A549 (cell line): Measurements from ENCODE around the gene PTPRN2. TPM values are rescaled to one million over a fixed set of nuclear protein-coding genes. Genes with fewer than 3 reads are reported as not detected.

Source experiments
- ATAC-seq, 2 experiments: fragments of 200-7000 bp in 1 of 2; fragments of >200 bp in 1 of 2; cut with Nextera tagmentation in 1 of 2; cut with Tn5 transposase in 1 of 2; 3 replicates each; pipeline versions ENCODE4 v1.8.0 to v1.9.1; 2018 to 2020; ENCODE audit warnings: mild to moderate bottlenecking in 1 of 2, moderate library complexity in 1 of 2
- CTCF ChIA-PET: fragments of 300-600 bp; sonication (Branson Sonifier 250); formaldehyde crosslinking; extraction: SDS; loops from one replicate; lab custom pipeline; 2021; ENCODE audit warnings: antibody characterized with exemption, inconsistent platforms; lab: Yijun Ruan, JAX
- POLR2A ChIA-PET: fragments of 350-600 bp; formaldehyde crosslinking; extraction: SDS; loops from one replicate; lab custom pipeline; 2021; ENCODE audit warnings: antibody characterized with exemption, inconsistent platforms; lab: Yijun Ruan, JAX
- DNase-seq, 2 experiments: peaks; one replicate each; pipeline versions ENCODE4 v3.0.0 to v3.0.0-alpha.2; 2011 to 2016; ENCODE audit warnings: low read depth in 1 of 2, low spot score in 1 of 2
- FAIRE-seq: peaks from 2 replicates; lab custom pipeline; 2011; peaks lifted over from hg19 to GRCh38; lab: Jason Lieb, UNC
- H3K27ac ChIP-seq, 2 experiments: fragments of >200 bp; sonication (Bioruptor Twin); formaldehyde crosslinking; 3 replicates each; pipeline ENCODE4 v1.5.1; 2016 to 2017
- H3K4me1 ChIP-seq: fragments of >200 bp; sonication (Bioruptor Twin); formaldehyde crosslinking; 3 replicates; pipeline ENCODE4 v1.6.1; 2016
- H3K4me2 ChIP-seq: fragments of >200 bp; sonication (Bioruptor Twin); formaldehyde crosslinking; 3 replicates; pipeline ENCODE4 v1.6.1; 2016
- H3K4me3 ChIP-seq: fragments of >200 bp; sonication (Bioruptor Twin); formaldehyde crosslinking; 3 replicates; pipeline ENCODE4 v1.5.1; 2016
- H3K9me3 ChIP-seq: fragments of >200 bp; sonication (Bioruptor Twin); formaldehyde crosslinking; 3 replicates; pipeline ENCODE4 v1.6.1; 2016
- BCL3 ChIP-seq: fragments of >200 bp; sonication (Bioruptor Twin); formaldehyde crosslinking; IDR thresholded peaks from 3 replicates; pipeline ENCODE4 v1.6.1; 2016
- BHLHE40 ChIP-seq: IDR thresholded peaks from 2 replicates; pipeline ENCODE4 v1.6.1; 2012; ENCODE audit warnings: low read depth, low read length, inconsistent platforms
- CBX8 ChIP-seq: fragments of 200-600 bp; sonication (generic); IDR thresholded peaks from 2 replicates; pipeline ENCODE4 v1.6.1; 2016
- CHD4 ChIP-seq: fragments of 200-600 bp; sonication (generic); IDR thresholded peaks from 2 replicates; pipeline ENCODE4 v1.6.1; 2016; ENCODE audit warnings: antibody characterized with exemption, mild to moderate bottlenecking, borderline replicate concordance
- CTCF ChIP-seq: fragments of >200 bp; sonication (Bioruptor Twin); formaldehyde crosslinking; IDR thresholded peaks from 3 replicates; pipeline ENCODE4 v1.5.1; 2016
- E2F6 ChIP-seq: IDR thresholded peaks from 2 replicates; pipeline ENCODE4 v1.6.1; 2012; ENCODE audit warnings: low read depth, borderline replicate concordance
- EHF ChIP-seq: fragments of 250-450 bp; sonication (Bioruptor Pico); IDR thresholded peaks from 2 replicates; pipeline ENCODE4 v1.5.0; 2020; ENCODE audit warnings: mild to moderate bottlenecking
- EHMT2 ChIP-seq: fragments of 200-600 bp; sonication (generic); IDR thresholded peaks from 2 replicates; pipeline ENCODE4 v1.6.1; 2016; ENCODE audit warnings: antibody characterized with exemption, low read depth, mild to moderate bottlenecking, moderate library complexity
- ELK1 ChIP-seq: fragments of 150-350 bp; IDR thresholded peaks from 2 replicates; pipeline ENCODE4 v1.6.1; 2014; ENCODE audit warnings: low read depth, mild to moderate bottlenecking, low read length
- HDAC2 ChIP-seq: fragments of 200-600 bp; sonication (generic); IDR thresholded peaks from 2 replicates; pipeline ENCODE4 v1.6.1; 2016
- HEYL ChIP-seq: fragments of 250-450 bp; sonication (Bioruptor Pico); IDR thresholded peaks from 2 replicates; pipeline ENCODE4 v1.8.0; 2021; ENCODE audit warnings: mild to moderate bottlenecking, moderate library complexity
- HMGXB4 ChIP-seq: fragments of 250-450 bp; sonication (Bioruptor Pico); IDR thresholded peaks from 2 replicates; pipeline ENCODE4 v1.5.0; 2021; ENCODE audit warnings: mild to moderate bottlenecking, moderate library complexity, borderline replicate concordance
- HOXA7 ChIP-seq: fragments of 250-450 bp; sonication (Bioruptor Pico); IDR thresholded peaks from 2 replicates; pipeline ENCODE4 v1.5.0; 2020; ENCODE audit warnings: mild to moderate bottlenecking, moderate library complexity
- HOXB13 ChIP-seq: fragments of 250-450 bp; sonication (Bioruptor Pico); IDR thresholded peaks from 2 replicates; pipeline ENCODE4 v1.5.0; 2020; ENCODE audit warnings: low read depth, mild to moderate bottlenecking, moderate library complexity
- JUN ChIP-seq, 2 experiments: fragments of >200 bp; sonication (Bioruptor Twin); formaldehyde crosslinking; IDR thresholded peaks; 2 replicates in 1 of 2; 3 replicates in 1 of 2; pipeline ENCODE4 v1.6.1; 2016 to 2017
- JUNB ChIP-seq: fragments of >200 bp; sonication (Bioruptor Twin); formaldehyde crosslinking; IDR thresholded peaks from 2 replicates; pipeline ENCODE4 v1.6.1; 2016
- MYC ChIP-seq: IDR thresholded peaks from 2 replicates; pipeline ENCODE4 v1.6.1; 2012; ENCODE audit warnings: mild to moderate bottlenecking, inconsistent platforms, low read length, improper control_type of control experiment, borderline replicate concordance
- NFE2L2 ChIP-seq: fragments of 150-350 bp; conservative IDR thresholded peaks from 2 replicates; pipeline ENCODE4 v1.6.1; 2014; ENCODE audit warnings: low read length
- NR3C1 ChIP-seq: fragments of >200 bp; sonication (Bioruptor Twin); formaldehyde crosslinking; IDR thresholded peaks from 3 replicates; pipeline ENCODE4 v1.6.1; 2017
- PHF8 ChIP-seq: fragments of 200-600 bp; sonication (generic); IDR thresholded peaks from 2 replicates; pipeline ENCODE4 v1.6.1; 2016; ENCODE audit warnings: low read depth, mild to moderate bottlenecking, antibody characterized with exemption, moderate library complexity, borderline replicate concordance
- POLR2AphosphoS2 ChIP-seq: conservative IDR thresholded peaks from 2 replicates; pipeline ENCODE4 v1.6.1; 2012; ENCODE audit warnings: low read length, improper control_type of control experiment, inconsistent platforms
- RAD21 ChIP-seq, 2 experiments: fragments of >200 bp in 1 of 2; sonication (Bioruptor Twin) in 1 of 2; formaldehyde crosslinking in 1 of 2; IDR thresholded peaks in 1 of 2; conservative IDR thresholded peaks in 1 of 2; 2 replicates in 1 of 2; 3 replicates in 1 of 2; pipeline ENCODE4 v1.6.1; 2012 to 2018; ENCODE audit warnings: inconsistent platforms in 1 of 2
- TP53 ChIP-seq: fragments of 250-450 bp; sonication (Bioruptor Pico); IDR thresholded peaks from 2 replicates; pipeline ENCODE4 v1.5.0; 2021; ENCODE audit warnings: mild to moderate bottlenecking, moderate library complexity
- ZC3H11A ChIP-seq: fragments of 450-650 bp; IDR thresholded peaks from 2 replicates; pipeline ENCODE4 v1.6.1; 2014; ENCODE audit warnings: antibody characterized with exemption, mild to moderate bottlenecking
- ZNF302 ChIP-seq: fragments of 250-450 bp; sonication (Bioruptor Pico); IDR thresholded peaks from 2 replicates; pipeline ENCODE4 v1.9.0; 2021; ENCODE audit warnings: inconsistent platforms, mild to moderate bottlenecking, moderate library complexity
- WGBS: methylation state at CpG from one replicate; pipeline ENCODE4 v1.1.6; 2017; ENCODE audit errors: missing lambda C conversion rate; 5-methylcytosine and 5-hydroxymethylcytosine counted together
- polyA plus RNA-seq, 4 experiments: library from polyadenylated mRNA; depleted of rRNA in 3 of 4; stranded (reverse); fragments of >200 nt; fragmentation: RNase III in 1 of 4; extraction: RNeasy Plus Mini Kit Qiagen cat#74134 plus additional on column Dnase treatment in 1 of 4; gene quantifications; 2 replicates in 3 of 4; 3 replicates in 1 of 4; pipeline ENCODE4 v1.2.3, GENCODE V29; 2011 to 2017
- TF ChIP-seq, protein P1 (sequence below): fragments of 450-650 bp; IDR thresholded peaks from 2 replicates; pipeline ENCODE4 v1.6.1; 2014; ENCODE audit warnings: antibody characterized with exemption
- TF ChIP-seq, protein P2 (sequence below): fragments of 250-450 bp; sonication (Bioruptor Pico); IDR thresholded peaks from 2 replicates; pipeline ENCODE4 v1.5.0; 2020; ENCODE audit warnings: low read depth, mild to moderate bottlenecking, moderate library complexity

The PTPRN2 gene
- polyA plus RNA-seq, 2 of the 4 experiments (the other 2 are of a cell fraction), result 0.41 to 1.2 TPM

- ChIA-PET CTCF (no interaction called here), POLR2A (no interaction called here)
- DNase-seq, result no peak
- H3K4me1 ChIP-seq, result no peaks in the 10 kb centered on the region
- ATAC-seq, result no peak
- peaks cover 16% of the 10 kb centered on the region for H3K9me3 ChIP-seq
- WGBS, result 77% methylated on average over 4 of the region's 4 CpGs
- no peak overlapping the region for H3K4me2 ChIP-seq
- TF ChIP-seq JUN (IDR thresholded peaks at IDR 0.05) (no peak), HDAC2 (no peak), EHF (CRISPR knock-in tag) (no peak), CHD4 (no peak), JUNB (no peak), BCL3 (no peak), NR3C1 (no peak), PHF8 (no peak), HEYL (CRISPR knock-in tag) (no peak), E2F6 (no peak), CBX8 (no peak), RAD21 (conservative IDR thresholded peaks at IDR 0.05 in 1 of 2, IDR thresholded peaks at IDR 0.05 in 1 of 2) (no peak), POLR2AphosphoS2 (no peak), HOXA7 (CRISPR knock-in tag) (no peak), MYC (no peak), TP53 (CRISPR knock-in tag) (no peak), HOXB13 (CRISPR knock-in tag) (no peak)
- TF ChIP-seq, protein P1, sequence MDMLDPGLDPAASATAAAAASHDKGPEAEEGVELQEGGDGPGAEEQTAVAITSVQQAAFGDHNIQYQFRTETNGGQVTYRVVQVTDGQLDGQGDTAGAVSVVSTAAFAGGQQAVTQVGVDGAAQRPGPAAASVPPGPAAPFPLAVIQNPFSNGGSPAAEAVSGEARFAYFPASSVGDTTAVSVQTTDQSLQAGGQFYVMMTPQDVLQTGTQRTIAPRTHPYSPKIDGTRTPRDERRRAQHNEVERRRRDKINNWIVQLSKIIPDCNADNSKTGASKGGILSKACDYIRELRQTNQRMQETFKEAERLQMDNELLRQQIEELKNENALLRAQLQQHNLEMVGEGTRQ, result no peak
- no peak overlapping the region for H3K4me3 ChIP-seq
- FAIRE-seq, result no peak
- H3K27ac ChIP-seq, result no peak overlapping the region
Observed at GRCh38 chr7:157503229-157503628, 1084.4 kb downstream of the PTPRN2 start.

GRCh38 chr7:157502701-157503111, 1084.9 kb downstream of the PTPRN2 start:
- TF ChIP-seq ZC3H11A, result no peak
- TF ChIP-seq ZNF302 (CRISPR knock-in tag), result no peak
- no peak for TF ChIP-seq BHLHE40
- no peak for TF ChIP-seq CTCF
- TF ChIP-seq, protein P2, sequence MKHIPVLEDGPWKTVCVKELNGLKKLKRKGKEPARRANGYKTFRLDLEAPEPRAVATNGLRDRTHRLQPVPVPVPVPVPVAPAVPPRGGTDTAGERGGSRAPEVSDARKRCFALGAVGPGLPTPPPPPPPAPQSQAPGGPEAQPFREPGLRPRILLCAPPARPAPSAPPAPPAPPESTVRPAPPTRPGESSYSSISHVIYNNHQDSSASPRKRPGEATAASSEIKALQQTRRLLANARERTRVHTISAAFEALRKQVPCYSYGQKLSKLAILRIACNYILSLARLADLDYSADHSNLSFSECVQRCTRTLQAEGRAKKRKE (CRISPR knock-in tag), result no peak
- TF ChIP-seq NFE2L2, result no peak
- TF ChIP-seq HMGXB4, result no peak
- no peak for TF ChIP-seq EHMT2
- no peak for TF ChIP-seq ELK1
- ChIA-PET POLR2A (no interaction called here), CTCF (no interaction called here)
- Histone ChIP-seq H3K4me1 (no peaks in the 10 kb centered on the region), H3K27ac (no peak overlapping the region), H3K9me3 (peaks cover 16% of the 10 kb centered on the region), H3K4me3 (no peak overlapping the region), H3K4me2 (no peak overlapping the region)
- ATAC-seq (no peak), DNase-seq (no peak), FAIRE-seq (no peak)
- WGBS, result 50% methylated on average over 12 of the region's 12 CpGs
